ENCODE results near the gene C12orf50. TPM values are rescaled to one million over a fixed set of nuclear protein-coding genes. Genes with fewer than 3 reads are reported as not detected.
"Not testable (repeated sequence)": the region's sequence is repeated elsewhere in the genome, so short reads cannot be mapped to it uniquely, and the experiment has no call there.

The C12orf50 gene
- total RNA-seq, 2 experiments from 2014 or later: 0.07 TPM

- intact Hi-C loops (cut with micrococcal nuclease): no loop called here
- Mint-ChIP-seq H3K36me3 (ENCODE audit: low read depth) (no peaks in the 10 kb centered on the region), H3K9me3 (no peaks in the 10 kb centered on the region), H3K27ac (no peak overlapping the region), H3K4me1 (ENCODE audit: low read depth) (no peaks in the 10 kb centered on the region), H3K4me3 (no peak overlapping the region), H3K27me3 (ENCODE audit: low read depth) (peaks cover 6% of the 10 kb centered on the region)
- CTCF ChIA-PET: no interaction called here
- DNase-seq: no peak
These were observed 47.7 kb downstream of the C12orf50 start for GRCh38 chr12:87981495-87981894.

- Mint-ChIP-seq H3K4me1 (ENCODE audit: low read depth) (no peaks in the 10 kb centered on the region), H3K4me3 (no peak overlapping the region), H3K36me3 (ENCODE audit: low read depth) (no peaks in the 10 kb centered on the region), H3K27ac (no peak overlapping the region), H3K9me3 (peaks cover 6% of the 10 kb centered on the region), H3K27me3 (ENCODE audit: low read depth) (peaks cover 1% of the 10 kb centered on the region)
- DNase-seq: no peak
- CTCF ChIA-PET: no interaction called here
- intact Hi-C loops (cut with micrococcal nuclease): no loop called here
These were observed 53.3 kb downstream of the C12orf50 start for GRCh38 chr12:87975879-87976278.

- Mint-ChIP-seq H3K4me1 (ENCODE audit: low read depth) (no peaks in the 10 kb centered on the region), H3K4me3 (no peak overlapping the region), H3K36me3 (ENCODE audit: low read depth) (no peaks in the 10 kb centered on the region), H3K27ac (no peak overlapping the region), H3K9me3 (peaks cover 3% of the 10 kb centered on the region), H3K27me3 (ENCODE audit: low read depth) (peaks cover 3% of the 10 kb centered on the region)
- CTCF ChIA-PET: no interaction called here
- intact Hi-C loops (cut with micrococcal nuclease): no loop called here
- no peak for DNase-seq
These were observed 61.3 kb downstream of the C12orf50 start for GRCh38 chr12:87967871-87968270.

- DNase-seq: no peak
- H3K4me1 Mint-ChIP-seq (ENCODE audit: low read depth): no peaks in the 10 kb centered on the region
- no peak overlapping the region for H3K4me3 Mint-ChIP-seq
- intact Hi-C loops (cut with micrococcal nuclease): no loop called here
- CTCF ChIA-PET: no interaction called here
- H3K36me3 Mint-ChIP-seq (ENCODE audit: low read depth): no peaks in the 10 kb centered on the region
- H3K27ac Mint-ChIP-seq: no peak overlapping the region
- H3K9me3 Mint-ChIP-seq: peaks cover 5% of the 10 kb centered on the region
- no peaks in the 10 kb centered on the region for H3K27me3 Mint-ChIP-seq (ENCODE audit: low read depth)
These were observed 68.6 kb downstream of the C12orf50 start for GRCh38 chr12:87960566-87960965.

- DNase-seq; H3K4me3 Mint-ChIP-seq; H3K27ac Mint-ChIP-seq; H3K36me3 Mint-ChIP-seq (ENCODE audit: low read depth); H3K27me3 Mint-ChIP-seq (ENCODE audit: low read depth); H3K4me1 Mint-ChIP-seq (ENCODE audit: low read depth); H3K9me3 Mint-ChIP-seq: not testable (repeated sequence)
- intact Hi-C loops (cut with micrococcal nuclease): loop anchor here (5.0 kb wide), 1 partner anchor 98 kb away; no protein-coding TSS in a partner anchor
- CTCF ChIA-PET: interaction anchor here (0.7 kb wide), 1 partner anchor 13 kb away, joined by 3 read pairs; no protein-coding TSS in a partner anchor
These were observed 75.2 kb downstream of the C12orf50 start for GRCh38 chr12:87954028-87954427.

- CTCF ChIA-PET: interaction anchor here (0.7 kb wide), 1 partner anchor 368 kb away, joined by 3 read pairs; no protein-coding TSS in a partner anchor
- Mint-ChIP-seq H3K9me3 (peaks cover 5% of the 10 kb centered on the region), H3K4me3 (no peak overlapping the region), H3K4me1 (ENCODE audit: low read depth) (no peaks in the 10 kb centered on the region), H3K27me3 (ENCODE audit: low read depth) (no peaks in the 10 kb centered on the region), H3K27ac (no peak overlapping the region), H3K36me3 (ENCODE audit: low read depth) (no peaks in the 10 kb centered on the region)
- peak; percentile 12 for DNase-seq
- intact Hi-C loops (cut with micrococcal nuclease): loop anchor here (5.0 kb wide), 1 partner anchor 99 kb away; no protein-coding TSS in a partner anchor
These were observed 75.8 kb downstream of the C12orf50 start for GRCh38 chr12:87953256-87953860.

- Mint-ChIP-seq H3K36me3 (ENCODE audit: low read depth) (no peaks in the 10 kb centered on the region), H3K4me3 (no peak overlapping the region), H3K27me3 (ENCODE audit: low read depth) (no peaks in the 10 kb centered on the region), H3K9me3 (peaks cover 5% of the 10 kb centered on the region), H3K27ac (no peak overlapping the region), H3K4me1 (ENCODE audit: low read depth) (no peaks in the 10 kb centered on the region)
- DNase-seq: no peak
- CTCF ChIA-PET: interaction anchor here (0.7 to 1.0 kb wide), 2 partner anchors 10 to 367 kb away, joined by 3 read pairs; no protein-coding TSS in a partner anchor
- intact Hi-C loops (cut with micrococcal nuclease): loop anchor here (5.0 kb wide), 1 partner anchor 99 kb away; no protein-coding TSS in a partner anchor
These were observed 76.4 kb downstream of the C12orf50 start for GRCh38 chr12:87952850-87953249.

- CTCF ChIA-PET: interaction anchor here (1.0 kb wide), 1 partner anchor 9 kb away, joined by 3 read pairs; no protein-coding TSS in a partner anchor
- H3K36me3 Mint-ChIP-seq (ENCODE audit: low read depth): no peaks in the 10 kb centered on the region
- intact Hi-C loops (cut with micrococcal nuclease): loop anchor here (5.0 kb wide), 1 partner anchor 100 kb away; no protein-coding TSS in a partner anchor
- H3K27me3 Mint-ChIP-seq (ENCODE audit: low read depth): no peaks in the 10 kb centered on the region
- peaks cover 5% of the 10 kb centered on the region for H3K9me3 Mint-ChIP-seq
- H3K4me1 Mint-ChIP-seq (ENCODE audit: low read depth): no peaks in the 10 kb centered on the region
- no peak overlapping the region for H3K27ac Mint-ChIP-seq
- no peak for DNase-seq
- H3K4me3 Mint-ChIP-seq: no peak overlapping the region
These were observed 77.0 kb downstream of the C12orf50 start for GRCh38 chr12:87952223-87952622.

GRCh38 chr12:87943762-87944161, 85.4 kb downstream of the C12orf50 start:
- H3K27ac Mint-ChIP-seq: no peak overlapping the region
- H3K9me3 Mint-ChIP-seq: no peaks in the 10 kb centered on the region
- DNase-seq: no peak
- no peaks in the 10 kb centered on the region for H3K4me1 Mint-ChIP-seq (ENCODE audit: low read depth)
- H3K36me3 Mint-ChIP-seq (ENCODE audit: low read depth): no peaks in the 10 kb centered on the region
- no peaks in the 10 kb centered on the region for H3K27me3 Mint-ChIP-seq (ENCODE audit: low read depth)
- CTCF ChIA-PET: interaction anchor here (1.0 kb wide), 1 partner anchor 9 kb away, joined by 3 read pairs; no protein-coding TSS in a partner anchor
- intact Hi-C loops (cut with micrococcal nuclease): no loop called here
- no peak overlapping the region for H3K4me3 Mint-ChIP-seq

- Mint-ChIP-seq H3K27ac (no peak overlapping the region), H3K9me3 (no peaks in the 10 kb centered on the region), H3K27me3 (ENCODE audit: low read depth) (no peaks in the 10 kb centered on the region), H3K4me1 (ENCODE audit: low read depth) (no peaks in the 10 kb centered on the region), H3K36me3 (ENCODE audit: low read depth) (no peaks in the 10 kb centered on the region), H3K4me3 (no peak overlapping the region)
- CTCF ChIA-PET: interaction anchor here (1.0 kb wide), 1 partner anchor 9 kb away, joined by 3 read pairs; no protein-coding TSS in a partner anchor
- intact Hi-C loops (cut with micrococcal nuclease): no loop called here
- DNase-seq: no peak
These were observed 86.2 kb downstream of the C12orf50 start for GRCh38 chr12:87943023-87943422.

GRCh38 chr12:87939182-87939581, 90.0 kb downstream of the C12orf50 start:
- DNase-seq: no peak
- Mint-ChIP-seq H3K4me3 (no peak overlapping the region), H3K27ac (no peak overlapping the region), H3K9me3 (no peaks in the 10 kb centered on the region), H3K4me1 (ENCODE audit: low read depth) (no peaks in the 10 kb centered on the region), H3K27me3 (ENCODE audit: low read depth) (no peaks in the 10 kb centered on the region), H3K36me3 (ENCODE audit: low read depth) (no peaks in the 10 kb centered on the region)
- intact Hi-C loops (cut with micrococcal nuclease): no loop called here
- CTCF ChIA-PET: interaction anchor here (0.6 kb wide), 1 partner anchor 1259 kb away, joined by 3 read pairs; no protein-coding TSS in a partner anchor

- intact Hi-C loops (cut with micrococcal nuclease): no loop called here
- no peaks in the 10 kb centered on the region for H3K9me3 Mint-ChIP-seq
- no peak for DNase-seq
- CTCF ChIA-PET: no interaction called here
- H3K27ac Mint-ChIP-seq: no peak overlapping the region
- H3K27me3 Mint-ChIP-seq (ENCODE audit: low read depth): no peaks in the 10 kb centered on the region
- H3K36me3 Mint-ChIP-seq (ENCODE audit: low read depth): no peaks in the 10 kb centered on the region
- H3K4me3 Mint-ChIP-seq: no peak overlapping the region
- H3K4me1 Mint-ChIP-seq (ENCODE audit: low read depth): no peaks in the 10 kb centered on the region
These were observed 94.0 kb downstream of the C12orf50 start for GRCh38 chr12:87935216-87935615.

- no peaks in the 10 kb centered on the region for H3K36me3 Mint-ChIP-seq (ENCODE audit: low read depth)
- H3K27me3 Mint-ChIP-seq (ENCODE audit: low read depth): no peaks in the 10 kb centered on the region
- no peak for DNase-seq
- intact Hi-C loops (cut with micrococcal nuclease): no loop called here
- H3K27ac Mint-ChIP-seq: no peak overlapping the region
- no peaks in the 10 kb centered on the region for H3K9me3 Mint-ChIP-seq
- CTCF ChIA-PET: interaction anchor here (1.2 kb wide), 1 partner anchor 12 kb away, joined by 3 read pairs; no protein-coding TSS in a partner anchor
- H3K4me3 Mint-ChIP-seq: no peak overlapping the region
- H3K4me1 Mint-ChIP-seq (ENCODE audit: low read depth): no peaks in the 10 kb centered on the region
These were observed 95.2 kb downstream of the C12orf50 start for GRCh38 chr12:87933991-87934390.

Measured in activated naive CD4-positive, alpha-beta T cell treated with anti-CD3 and anti-CD28 coated beads for 36 hours (primary cell).